HuH-7.5 (cell line): Measurements from ENCODE around the gene LSM7.

Experiments used
- DNase-seq: peaks from one replicate; pipeline ENCODE4 v3.0.0; 2011; ENCODE audit warnings: low spot score

Gene LSM7

GRCh38 chr19:2278459-2279158, 49.8 kb downstream of the LSM7 start:
- no peak for DNase-seq

GRCh38 chr19:2277138-2277537, 51.2 kb downstream of the LSM7 start:
- no peak for DNase-seq

- DNase-seq = no peak
Measured at GRCh38 chr19:2276429-2276986, 51.9 kb downstream of the LSM7 start.

GRCh38 chr19:2275588-2276428, 52.6 kb downstream of the LSM7 start:
- DNase-seq = no peak

DNA sequence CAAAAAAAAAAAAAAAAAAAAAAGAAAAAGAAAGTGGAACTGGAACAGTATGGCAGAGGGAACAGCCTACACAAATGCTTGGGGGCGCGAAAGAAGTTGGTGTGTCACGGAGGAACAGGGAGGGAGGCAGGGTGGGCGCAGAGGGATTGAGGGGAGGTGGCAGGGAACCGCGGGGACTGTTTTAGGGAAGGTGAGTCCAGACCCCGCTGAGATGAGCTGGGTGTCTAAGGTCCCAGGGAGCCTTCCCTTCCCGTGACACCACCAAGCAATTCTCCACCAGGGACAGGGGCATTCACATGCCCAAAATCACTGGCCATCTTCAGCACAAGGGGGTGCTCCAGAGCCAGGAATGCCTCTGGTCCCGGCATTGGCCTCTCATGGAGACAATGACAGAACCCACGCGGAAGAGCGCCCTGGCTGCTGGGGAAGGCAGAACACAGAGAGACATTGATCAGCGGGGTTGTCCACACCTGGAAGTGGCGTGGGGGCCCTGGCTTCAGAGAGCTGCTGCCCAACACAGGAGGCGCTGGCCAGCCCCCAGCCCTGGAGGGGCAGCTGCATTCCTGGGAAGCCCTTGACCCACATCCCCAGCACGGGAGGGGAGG, 53.4 kb downstream of the LSM7 start:
- peak; percentile 94 for DNase-seq

DNA sequence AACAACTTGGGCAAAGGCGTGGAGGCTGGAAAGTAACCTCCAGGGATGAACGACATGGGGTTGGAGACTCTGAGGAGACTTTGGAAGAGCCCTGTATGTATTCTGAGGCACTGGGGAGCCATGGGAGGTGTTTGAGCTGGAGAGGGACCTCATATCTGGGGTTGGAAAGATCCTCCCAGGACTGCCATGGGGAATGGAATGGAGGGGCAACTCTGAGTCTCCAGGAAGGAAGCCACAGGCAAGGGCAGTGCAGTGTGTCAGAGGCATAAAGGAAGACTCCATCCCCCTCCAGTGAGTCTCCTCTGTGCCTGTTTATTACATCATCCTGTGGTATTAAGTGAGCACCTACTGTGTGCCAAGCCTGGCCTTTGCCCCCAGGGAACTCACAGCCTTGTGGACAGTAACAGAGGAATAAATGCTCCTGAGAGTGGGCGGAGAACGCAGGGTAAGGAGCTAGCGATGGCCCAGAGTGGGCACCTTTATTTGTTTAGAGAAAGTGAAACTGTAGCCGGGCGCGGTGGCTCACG, 54.1 kb downstream of the LSM7 start:
- DNase-seq = no peak

DNA sequence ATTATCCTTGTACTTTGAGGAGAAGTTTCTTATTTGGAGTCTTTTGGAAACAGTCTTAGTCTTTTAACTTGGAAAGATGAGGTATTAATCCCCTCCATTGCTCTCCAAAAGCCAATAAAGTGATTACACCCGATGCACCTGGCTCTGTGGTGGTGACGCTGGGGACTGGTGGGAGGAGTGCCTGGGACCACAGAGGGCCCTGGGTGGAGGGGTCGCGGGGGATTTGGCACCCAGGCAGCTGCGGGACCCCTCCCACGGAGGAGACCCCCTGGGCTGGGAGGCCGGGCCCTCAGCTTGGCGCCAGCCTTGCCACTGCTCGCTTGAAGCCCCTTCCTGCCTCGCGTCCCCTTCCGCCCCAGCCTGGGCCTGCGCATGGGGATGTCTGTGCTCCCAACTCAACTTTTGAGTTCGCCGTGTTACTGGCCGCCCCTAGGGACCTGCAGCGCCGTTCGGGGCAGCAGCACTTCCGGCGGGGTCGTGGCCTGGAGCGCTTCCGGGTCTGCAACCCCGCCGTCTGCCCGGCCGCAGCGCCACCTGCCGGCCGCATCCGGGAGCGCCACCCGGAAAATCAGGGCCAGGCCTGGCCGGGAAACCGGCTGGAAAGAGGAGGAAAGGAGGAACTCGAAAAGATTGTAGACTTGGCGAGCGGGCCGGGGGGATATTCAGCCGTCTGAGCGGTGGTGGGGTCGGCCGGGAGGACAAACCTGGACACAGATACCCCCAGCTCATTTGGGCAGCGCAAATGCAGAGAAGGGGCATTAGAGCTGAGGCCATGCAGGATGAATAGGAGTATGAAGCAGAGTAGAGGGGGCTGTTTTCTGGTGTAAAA, 54.8 kb downstream of the LSM7 start:
- DNase-seq = peak; percentile 98
